ENCODE results near the gene TPCN2. TPM values are rescaled to one million over a fixed set of nuclear protein-coding genes. Genes with fewer than 3 reads are reported as not detected.

The TPCN2 gene
- total and polyA plus RNA-seq, 2 of the 8 experiments (the other 6 are each of a cell fraction or from before 2014, with no cell fraction given): 9.7 to 18.6 TPM

DNA sequence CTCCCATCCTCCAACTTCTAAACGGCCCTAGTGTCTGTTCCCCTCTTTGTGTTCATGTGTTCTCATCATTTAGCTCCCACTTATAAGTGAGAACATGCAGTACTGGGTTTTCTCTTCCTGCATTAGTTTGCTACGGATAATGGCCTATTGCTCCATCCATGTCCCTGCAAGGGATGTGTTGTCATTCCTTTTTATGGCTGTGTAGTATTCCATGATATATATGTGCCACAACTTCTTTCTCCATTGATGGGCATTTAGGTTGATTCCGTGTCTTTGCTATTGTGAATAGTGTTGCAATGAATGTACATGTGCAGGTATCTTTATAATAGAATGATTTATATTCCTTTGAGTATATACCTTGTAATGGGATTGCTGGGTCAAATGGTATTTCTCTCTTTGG lies 101.4 kb downstream of the TPCN2 start (continued):
- TF ChIP-seq BCL11A (IDR thresholded peaks at IDR 0.05; ENCODE audit: low read depth in 2 of 2, low read length in 2 of 2): no peak
- TF ChIP-seq CREB1 (IDR thresholded peaks at IDR 0.05): no peak
- no peak for TF ChIP-seq CEBPB (IDR thresholded peaks at IDR 0.05; ENCODE audit: low read depth, low read length)
- TF ChIP-seq, protein P1, sequence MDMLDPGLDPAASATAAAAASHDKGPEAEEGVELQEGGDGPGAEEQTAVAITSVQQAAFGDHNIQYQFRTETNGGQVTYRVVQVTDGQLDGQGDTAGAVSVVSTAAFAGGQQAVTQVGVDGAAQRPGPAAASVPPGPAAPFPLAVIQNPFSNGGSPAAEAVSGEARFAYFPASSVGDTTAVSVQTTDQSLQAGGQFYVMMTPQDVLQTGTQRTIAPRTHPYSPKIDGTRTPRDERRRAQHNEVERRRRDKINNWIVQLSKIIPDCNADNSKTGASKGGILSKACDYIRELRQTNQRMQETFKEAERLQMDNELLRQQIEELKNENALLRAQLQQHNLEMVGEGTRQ (IDR thresholded peaks at IDR 0.05; ENCODE audit: low read length): no peak
